A673 (cell line): ENCODE results near the gene ZNF576. TPM values are rescaled to one million over a fixed set of nuclear protein-coding genes. Genes with fewer than 3 reads are reported as not detected.

ENCODE experiments used
- BruUV-seq: library from RNA; stranded (reverse); fragments of 400-500 nt; replicated peaks from 2 replicates; lab custom pipeline; 2021; lab: Mats Ljungman, UMichigan
- CTCF ChIA-PET: fragments of 300-600 bp; sonication (Branson Sonifier 250); formaldehyde crosslinking; loops from one replicate; lab custom pipeline; 2022; ENCODE audit warnings: antibody characterized with exemption; lab: Charles Lee
- POLR2A ChIA-PET: fragments of 300-600 bp; sonication (Branson Sonifier 250); formaldehyde crosslinking; loops from one replicate; lab custom pipeline; 2022; ENCODE audit warnings: antibody characterized with exemption; ENCODE audit not compliant: low non-redundant PET; lab: Charles Lee
- DNase-seq: peaks from one replicate; pipeline ENCODE4 v3.0.0-alpha.2; 2015; ENCODE audit warnings: low spot score
- H3K27ac ChIP-seq: fragments of 200-600 bp; sonication (generic); 2 replicates; pipeline ENCODE4 v1.5.1; 2016; ENCODE audit warnings: mixed run types, low read depth, mild to moderate bottlenecking, mixed read lengths, antibody characterized with exemption, low read length; ENCODE audit not compliant: poor library complexity, severe bottlenecking
- H3K27me3 ChIP-seq: fragments of 200-600 bp; sonication (generic); replicated peaks from 2 replicates; pipeline ENCODE4 v1.6.1; 2017; ENCODE audit warnings: mixed run types, low read depth, mild to moderate bottlenecking, mixed read lengths, antibody characterized with exemption, low read length; ENCODE audit not compliant: insufficient read depth, poor library complexity
- H3K36me3 ChIP-seq: fragments of 200-600 bp; sonication (generic); 2 replicates; pipeline ENCODE4 v1.6.1; 2016; ENCODE audit warnings: mixed run types, mild to moderate bottlenecking, mixed read lengths, antibody characterized with exemption, low read length; ENCODE audit not compliant: insufficient read depth, poor library complexity, severe bottlenecking
- H3K4me1 ChIP-seq: fragments of 200-600 bp; sonication (generic); 2 replicates; pipeline ENCODE4 v1.6.1; 2017; ENCODE audit warnings: mixed run types, mild to moderate bottlenecking, mixed read lengths, antibody characterized with exemption, low read length; ENCODE audit not compliant: insufficient read depth, poor library complexity, severe bottlenecking
- H3K4me3 ChIP-seq: fragments of 200-600 bp; sonication (generic); 2 replicates; pipeline ENCODE4 v1.5.1; 2016; ENCODE audit warnings: low read depth, mixed run types, mild to moderate bottlenecking, mixed read lengths, low read length; ENCODE audit not compliant: poor library complexity, severe bottlenecking
- H3K9me3 ChIP-seq: fragments of 200-600 bp; sonication (generic); 2 replicates; pipeline ENCODE4 v1.6.1; 2016; ENCODE audit warnings: mixed run types, low read depth, mild to moderate bottlenecking, mixed read lengths, antibody characterized with exemption, low read length; ENCODE audit not compliant: poor library complexity, severe bottlenecking
- EZH2 ChIP-seq: fragments of 200-600 bp; sonication (generic); IDR thresholded peaks from 2 replicates; pipeline ENCODE4 v1.6.1; 2017; ENCODE audit warnings: borderline replicate concordance, low read depth, mild to moderate bottlenecking, mixed read lengths, antibody characterized with exemption, low read length; ENCODE audit not compliant: poor library complexity, severe bottlenecking
- intact Hi-C: fragments of 100-400 bp; cut with micrococcal nuclease; formaldehyde crosslinking; loops from one replicate; pipeline ENCODE4 v1.10.0; 2022; ENCODE audit not compliant: unreplicated experiment
- total RNA-seq: library from RNA; stranded (reverse); gene quantifications from 2 replicates; pipeline ENCODE4 v1.2.3, GENCODE V29; 2021
- TF ChIP-seq, protein P1 (sequence below): fragments of 300-800, 200-600 bp; sonication (generic); conservative IDR thresholded peaks from 2 replicates; pipeline ENCODE4 v1.5.1; 2017; ENCODE audit warnings: low read depth, mild to moderate bottlenecking, antibody characterized with exemption, low read length, moderate library complexity, mixed read lengths

The ZNF576 gene
- total RNA-seq, 1 experiment from 2014 or later = 20.3 TPM

DNA sequence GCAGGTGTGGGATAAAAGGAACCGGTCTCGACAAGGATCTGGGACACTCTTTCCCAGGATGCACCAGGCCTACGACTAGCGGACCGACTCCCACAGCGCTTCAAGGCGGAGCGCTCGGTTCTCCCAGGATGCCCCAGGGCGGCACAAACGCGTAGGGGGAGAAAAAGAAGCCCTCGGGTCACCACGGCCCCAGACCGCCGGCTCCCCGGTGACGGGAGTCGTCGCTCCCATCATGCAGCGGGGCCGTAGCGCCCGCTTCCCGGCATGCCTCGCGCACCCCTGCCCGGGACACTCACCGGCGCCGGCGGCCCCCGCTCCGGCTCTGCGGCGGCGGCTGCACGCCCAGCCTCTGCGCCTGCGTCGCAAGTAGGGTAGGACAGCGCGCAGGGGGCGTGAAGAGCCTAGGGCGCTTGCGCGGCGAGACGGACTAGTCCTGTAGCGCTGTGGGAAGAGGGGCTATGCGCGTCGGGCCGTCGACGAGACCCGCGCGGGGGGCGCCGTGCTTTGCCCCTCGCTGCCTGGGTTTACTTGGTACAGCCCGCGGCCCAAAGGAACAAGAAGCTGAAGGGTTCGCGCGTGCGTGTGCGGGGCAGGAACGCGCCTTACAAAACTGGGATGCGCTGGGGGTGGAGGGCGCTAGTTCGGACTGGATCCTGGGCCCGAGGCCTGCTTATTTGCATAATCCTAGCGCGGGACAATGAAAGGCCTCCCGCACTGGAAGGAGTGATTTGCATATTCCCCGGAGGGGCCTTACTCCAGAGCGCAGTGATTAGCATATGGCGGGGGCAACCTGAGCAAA, 23.1 kb downstream of the ZNF576 start, which contains the start of gene ZNF428:
TSS of gene ZNF428 (minus strand) at position 368 of the 799 bp plus-strand sequence. CDS start 5,325 bp downstream, outside the sequence.
- TF ChIP-seq EZH2 = no peak
- TF ChIP-seq, protein P1, sequence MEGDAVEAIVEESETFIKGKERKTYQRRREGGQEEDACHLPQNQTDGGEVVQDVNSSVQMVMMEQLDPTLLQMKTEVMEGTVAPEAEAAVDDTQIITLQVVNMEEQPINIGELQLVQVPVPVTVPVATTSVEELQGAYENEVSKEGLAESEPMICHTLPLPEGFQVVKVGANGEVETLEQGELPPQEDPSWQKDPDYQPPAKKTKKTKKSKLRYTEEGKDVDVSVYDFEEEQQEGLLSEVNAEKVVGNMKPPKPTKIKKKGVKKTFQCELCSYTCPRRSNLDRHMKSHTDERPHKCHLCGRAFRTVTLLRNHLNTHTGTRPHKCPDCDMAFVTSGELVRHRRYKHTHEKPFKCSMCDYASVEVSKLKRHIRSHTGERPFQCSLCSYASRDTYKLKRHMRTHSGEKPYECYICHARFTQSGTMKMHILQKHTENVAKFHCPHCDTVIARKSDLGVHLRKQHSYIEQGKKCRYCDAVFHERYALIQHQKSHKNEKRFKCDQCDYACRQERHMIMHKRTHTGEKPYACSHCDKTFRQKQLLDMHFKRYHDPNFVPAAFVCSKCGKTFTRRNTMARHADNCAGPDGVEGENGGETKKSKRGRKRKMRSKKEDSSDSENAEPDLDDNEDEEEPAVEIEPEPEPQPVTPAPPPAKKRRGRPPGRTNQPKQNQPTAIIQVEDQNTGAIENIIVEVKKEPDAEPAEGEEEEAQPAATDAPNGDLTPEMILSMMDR = no peak
- H3K27me3 ChIP-seq = no peaks in the 10 kb centered on the region
- H3K9me3 ChIP-seq = no peaks in the 10 kb centered on the region
- POLR2A ChIA-PET = no interaction called here
- H3K4me1 ChIP-seq = peaks cover 9% of the 10 kb centered on the region
- peak within 1 kb of the TSS; percentile 60 for H3K4me3 ChIP-seq
- no TSS peak for BruUV-seq
- intact Hi-C loops = loop anchor here (1.0 kb wide), 1 partner anchor 23 kb away; the partner anchor contains the start of genes IRGQ and ZNF576
- CTCF ChIA-PET = interaction anchor here (0.9 kb wide), 1 partner anchor 102 kb away, joined by 3 read pairs; no protein-coding TSS in a partner anchor
- peak within 1 kb of the TSS; percentile 96 for H3K27ac ChIP-seq
- DNase-seq = peak; percentile 98
- H3K36me3 ChIP-seq = peaks cover 4% of the 10 kb centered on the region

DNA sequence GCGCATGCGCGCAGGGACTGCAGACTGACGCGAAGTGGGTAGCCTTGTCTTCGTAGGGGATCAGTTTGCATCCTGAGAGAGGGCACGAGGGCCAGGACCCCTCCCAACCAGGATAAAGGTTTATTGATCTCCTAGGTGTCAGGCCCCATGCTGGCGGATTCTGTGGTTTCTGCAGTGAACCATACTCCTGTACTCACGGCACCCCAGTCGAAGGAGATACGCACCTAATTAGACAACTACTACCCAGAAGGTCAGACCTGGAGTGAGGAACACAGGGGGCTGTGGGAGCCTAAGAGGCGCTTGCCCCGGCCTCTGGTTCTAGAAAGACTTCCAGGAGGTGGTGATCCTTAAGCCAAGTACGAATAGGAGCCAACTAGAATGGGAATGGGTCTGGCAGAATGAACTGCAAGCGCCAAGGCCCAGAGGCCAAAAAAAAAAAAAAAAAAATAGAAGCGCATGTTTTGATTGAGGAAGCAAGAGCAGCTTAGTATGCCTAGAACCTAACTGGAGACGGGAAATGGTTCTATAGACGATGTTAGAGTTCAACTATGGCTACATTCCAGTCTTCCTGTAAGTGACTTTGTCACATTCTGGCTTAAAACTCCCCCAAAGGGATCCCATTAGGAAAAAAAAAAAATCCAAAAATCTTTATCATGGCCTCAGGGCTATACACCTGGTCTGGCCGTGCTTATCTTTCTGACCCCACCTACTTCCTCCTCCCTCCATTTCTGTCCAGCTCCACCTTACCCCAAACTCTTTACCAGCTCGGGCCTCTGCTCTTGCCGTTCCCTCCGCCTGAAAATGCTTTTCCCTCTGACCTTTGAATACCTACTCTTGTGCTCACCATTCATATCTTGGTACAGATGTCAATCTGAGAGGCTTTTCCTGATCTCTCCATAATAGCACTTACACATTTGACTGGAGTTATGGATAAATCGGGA, 23.9 kb downstream of the ZNF576 start:
- Histone ChIP-seq H3K9me3 (no peaks in the 10 kb centered on the region), H3K36me3 (peaks cover 6% of the 10 kb centered on the region), H3K4me3 (peak overlapping the region; percentile 60), H3K27me3 (no peaks in the 10 kb centered on the region), H3K27ac (peak overlapping the region; percentile 96), H3K4me1 (peaks cover 9% of the 10 kb centered on the region)
- BruUV-seq = TSS peak; percentile 73
- TF ChIP-seq EZH2 = no peak
- TF ChIP-seq, protein P1 = no peak
- ChIA-PET POLR2A (no interaction called here), CTCF (interaction anchor here (0.9 kb wide), 1 partner anchor 101 kb away, joined by 3 read pairs; no protein-coding TSS in a partner anchor)
- no peak for DNase-seq
- intact Hi-C loops = no loop called here

DNA sequence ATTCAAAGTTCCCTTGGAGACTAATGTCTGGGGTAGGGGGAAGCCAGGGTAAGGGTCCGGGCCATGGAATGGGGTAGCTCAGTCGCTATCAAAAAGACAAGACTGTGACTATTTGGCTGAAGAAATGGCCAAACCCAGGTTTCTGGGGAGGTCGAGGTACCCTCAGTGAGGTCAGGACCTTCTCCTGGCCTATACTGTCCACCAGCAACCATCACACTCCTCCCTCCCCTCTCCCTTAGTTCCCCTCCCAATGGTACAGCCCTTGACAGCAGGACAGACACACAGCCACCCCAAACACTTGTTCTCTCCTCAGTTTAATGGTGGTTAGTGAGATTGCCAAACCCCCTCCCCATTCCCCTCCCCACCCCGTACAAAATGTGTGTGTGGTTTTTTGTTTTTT, 25.7 kb downstream of the ZNF576 start:
- TF ChIP-seq EZH2 = no peak
- TF ChIP-seq, protein P1 = no peak
- no TSS peak for BruUV-seq
- Histone ChIP-seq H3K9me3 (no peaks in the 10 kb centered on the region), H3K27ac (no peak overlapping the region), H3K36me3 (peaks cover 6% of the 10 kb centered on the region), H3K4me3 (no peak overlapping the region), H3K4me1 (peaks cover 9% of the 10 kb centered on the region), H3K27me3 (no peaks in the 10 kb centered on the region)
- no peak for DNase-seq
- intact Hi-C loops = no loop called here
- ChIA-PET POLR2A (no interaction called here), CTCF (no interaction called here)
